HG03354 (cell line): ENCODE results near the gene GTF3C6.
A peak's percentile ranks its signal among the peaks of the same experiment; 100 is the strongest.
"Not testable (repeated sequence)": the region's sequence is repeated elsewhere in the genome, so short reads cannot be mapped to it uniquely, and the experiment has no call there.

ENCODE experiments used
- ATAC-seq: cut with Tn5 transposase; IDR thresholded peaks from one replicate; pipeline ENCODE4 v1.9.1; 2021; ENCODE audit warnings: mild to moderate bottlenecking; ENCODE audit not compliant: unreplicated experiment, poor library complexity, severe bottlenecking

Gene GTF3C6, protein sequence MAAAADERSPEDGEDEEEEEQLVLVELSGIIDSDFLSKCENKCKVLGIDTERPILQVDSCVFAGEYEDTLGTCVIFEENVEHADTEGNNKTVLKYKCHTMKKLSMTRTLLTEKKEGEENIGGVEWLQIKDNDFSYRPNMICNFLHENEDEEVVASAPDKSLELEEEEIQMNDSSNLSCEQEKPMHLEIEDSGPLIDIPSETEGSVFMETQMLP

DNA sequence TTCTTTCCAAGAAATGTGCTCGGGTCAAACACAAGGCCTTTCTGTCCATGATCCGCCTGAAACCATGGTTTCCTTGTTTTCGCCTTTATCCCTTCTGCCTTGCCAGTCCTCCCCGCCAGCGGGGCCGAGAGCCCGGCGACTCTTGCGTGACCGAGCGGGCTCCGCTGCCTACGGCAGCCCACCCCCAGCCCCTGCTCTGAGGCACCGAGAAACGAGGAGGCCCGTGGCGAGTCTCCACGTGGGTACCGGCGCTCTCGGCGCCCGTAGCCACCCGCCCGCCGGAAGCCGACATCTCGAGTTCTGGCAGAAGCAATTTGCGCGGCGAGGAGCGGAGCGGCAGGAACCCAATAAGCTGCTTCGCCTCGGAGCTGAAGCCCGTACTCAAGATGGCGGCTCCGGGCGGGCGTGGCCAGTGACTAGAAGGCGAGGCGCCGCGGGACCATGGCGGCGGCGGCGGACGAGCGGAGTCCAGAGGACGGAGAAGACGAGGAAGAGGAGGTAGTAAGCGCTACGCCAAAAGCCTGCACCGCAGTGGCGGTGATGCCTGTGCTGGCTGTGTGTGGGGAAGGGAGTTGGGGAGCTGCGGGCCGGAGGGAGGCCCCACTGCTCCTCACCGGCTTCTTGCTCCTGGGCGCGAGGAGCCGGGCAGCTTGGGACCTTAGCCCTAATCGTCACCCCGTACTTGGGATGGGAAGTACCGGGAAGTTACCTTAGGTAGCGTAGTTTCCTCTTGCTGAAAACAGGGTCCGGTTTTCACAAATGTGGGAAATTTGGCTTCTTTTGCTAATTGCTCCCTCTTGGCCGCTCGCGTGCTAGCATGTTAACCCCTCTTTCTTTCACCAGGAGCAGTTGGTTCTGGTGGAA, at the start of gene GTF3C6:
GTF3C6 (plus strand) TSS at position 378 of the 864 bp plus-strand sequence; CDS start at position 442, 64 bp downstream.
- ATAC-seq, result peak; percentile 99

DNA sequence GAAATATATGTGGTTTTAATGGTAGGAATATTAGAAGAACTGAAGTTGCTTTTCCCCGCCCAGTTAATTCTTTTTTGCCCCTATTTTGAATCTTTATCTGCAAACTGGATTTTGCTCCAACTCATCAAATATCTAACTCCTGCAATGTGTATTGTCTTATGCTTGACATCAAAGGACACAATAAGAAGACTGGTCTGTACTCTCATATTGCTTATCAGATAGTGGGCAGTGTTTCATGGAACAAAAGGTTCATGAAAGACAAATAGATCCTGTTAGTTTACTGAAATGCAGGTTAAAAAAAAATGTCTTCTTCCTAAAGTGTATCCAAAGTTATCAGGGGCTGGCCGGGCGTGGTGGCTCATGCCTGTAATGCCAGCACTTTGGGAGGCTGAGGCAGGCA, 27.7 kb upstream of the GTF3C6 start:
- ATAC-seq, result no peak

DNA sequence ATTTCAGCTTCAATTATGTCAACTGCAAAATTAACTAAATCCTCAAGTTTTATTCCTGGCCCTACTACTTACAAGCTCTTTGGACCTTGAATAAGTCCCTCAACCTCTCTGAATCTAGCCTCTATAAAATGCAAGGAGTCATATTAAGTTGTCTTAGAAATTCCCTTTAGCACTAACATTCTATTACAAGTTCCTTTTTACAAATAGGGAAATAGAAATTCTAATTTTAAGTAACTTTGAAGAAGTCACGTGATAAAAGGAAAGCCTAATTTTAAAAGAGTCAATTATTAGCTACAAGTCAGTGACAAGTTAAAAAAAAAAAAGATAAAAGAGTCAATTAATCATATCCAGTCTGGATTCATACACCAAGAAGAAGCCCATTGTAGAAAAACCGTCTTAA, 24.6 kb upstream of the GTF3C6 start:
- no peak for ATAC-seq

DNA sequence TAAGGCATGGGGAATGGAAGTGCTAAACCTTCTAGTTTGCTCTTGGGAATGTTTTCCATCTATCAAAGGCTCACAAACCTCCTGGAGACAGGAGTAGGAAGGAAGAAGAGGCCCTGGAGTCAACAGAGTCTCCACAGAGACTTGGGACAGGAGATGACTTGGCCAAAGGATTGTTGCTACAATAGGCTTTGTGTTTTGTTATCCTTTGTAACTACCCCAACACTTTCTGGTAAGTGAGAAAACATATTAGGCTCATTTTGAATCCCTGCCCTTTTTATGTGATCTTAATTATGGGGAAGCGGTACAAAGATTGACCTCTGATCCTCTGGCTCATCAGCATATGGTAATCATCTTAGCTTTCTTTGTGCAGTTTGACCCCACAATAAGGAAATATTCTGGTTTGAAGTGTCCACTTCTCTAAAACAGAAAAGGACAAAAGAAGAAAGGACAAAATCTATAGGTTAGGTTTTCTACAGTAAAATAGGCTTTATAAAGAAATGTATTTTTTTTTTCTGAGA, 24.1 kb upstream of the GTF3C6 start:
- ATAC-seq, result no peak

DNA sequence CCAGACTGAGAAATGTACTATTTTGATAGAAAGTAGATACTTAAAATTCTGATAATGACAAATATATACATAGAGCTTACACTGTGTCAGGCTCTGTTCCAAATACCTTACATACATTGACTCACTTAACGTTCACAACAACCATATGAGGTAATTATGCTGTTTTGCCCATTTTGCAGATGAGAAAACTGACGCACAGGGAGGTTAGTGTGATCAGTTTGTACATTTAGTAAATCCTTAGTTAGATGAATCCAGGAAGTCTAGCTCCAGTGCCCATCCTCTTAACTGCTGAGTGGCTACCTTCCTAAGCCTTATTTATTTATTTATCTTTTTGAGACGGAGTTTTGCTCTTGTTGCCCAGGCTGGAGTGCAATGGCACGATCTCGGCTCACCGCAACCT, 23.3 kb upstream of the GTF3C6 start:
- no peak for ATAC-seq

DNA sequence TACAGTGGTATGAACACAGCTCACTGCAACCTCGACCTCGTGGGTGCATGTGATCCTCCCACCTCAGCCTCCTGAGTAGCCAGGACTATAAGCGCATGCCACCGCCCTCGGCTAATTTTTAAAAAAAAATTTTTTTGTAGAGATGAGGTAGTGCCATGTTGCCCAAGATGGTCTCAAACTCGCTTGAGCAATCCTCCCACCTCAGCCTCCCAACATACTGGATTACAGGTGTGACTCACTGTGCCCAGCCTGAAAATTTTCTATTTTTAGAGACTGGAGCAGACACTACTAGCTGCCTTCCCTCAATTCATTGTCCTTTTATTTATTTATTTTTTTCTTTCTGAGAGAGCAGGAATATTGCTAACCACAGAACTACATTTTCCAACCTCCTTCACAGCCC, 20.3 kb upstream of the GTF3C6 start:
- no peak for ATAC-seq

DNA sequence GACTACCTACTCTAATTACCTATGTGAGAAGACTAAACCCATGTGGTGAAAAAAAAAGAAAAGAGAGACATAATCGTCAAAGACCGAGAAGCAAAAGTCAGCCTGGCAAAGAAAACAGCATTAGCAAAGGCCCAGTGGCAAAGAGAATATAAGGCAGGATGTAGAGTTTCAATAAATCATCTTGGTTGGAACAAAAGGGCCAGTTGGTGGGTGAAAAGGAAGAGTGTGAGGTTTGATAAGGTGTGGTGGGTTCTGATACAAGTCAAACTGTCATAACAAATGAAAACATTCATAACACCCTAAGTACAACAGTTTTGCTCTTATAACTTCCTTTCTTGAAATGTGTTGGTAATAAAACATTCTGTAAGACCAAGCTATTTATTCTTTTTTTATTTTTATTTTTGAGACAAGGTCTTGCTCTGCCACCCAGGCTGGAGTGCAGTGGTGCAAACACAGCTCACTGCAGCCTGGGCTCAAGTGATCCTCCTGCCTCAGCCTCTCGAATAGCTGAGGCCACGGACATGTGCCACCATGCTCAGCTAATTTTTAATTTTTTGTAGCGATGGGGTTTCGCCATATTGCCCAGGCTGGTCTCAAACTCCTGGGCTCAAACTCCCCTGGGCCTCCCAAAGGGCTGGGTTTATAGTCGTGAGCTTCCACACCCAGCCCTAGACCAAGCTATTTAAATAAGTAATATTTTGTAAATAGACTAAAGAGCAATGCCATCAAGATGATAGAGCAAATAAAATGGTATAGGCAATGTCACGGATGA, 18.9 kb upstream of the GTF3C6 start:
- no peak for ATAC-seq

DNA sequence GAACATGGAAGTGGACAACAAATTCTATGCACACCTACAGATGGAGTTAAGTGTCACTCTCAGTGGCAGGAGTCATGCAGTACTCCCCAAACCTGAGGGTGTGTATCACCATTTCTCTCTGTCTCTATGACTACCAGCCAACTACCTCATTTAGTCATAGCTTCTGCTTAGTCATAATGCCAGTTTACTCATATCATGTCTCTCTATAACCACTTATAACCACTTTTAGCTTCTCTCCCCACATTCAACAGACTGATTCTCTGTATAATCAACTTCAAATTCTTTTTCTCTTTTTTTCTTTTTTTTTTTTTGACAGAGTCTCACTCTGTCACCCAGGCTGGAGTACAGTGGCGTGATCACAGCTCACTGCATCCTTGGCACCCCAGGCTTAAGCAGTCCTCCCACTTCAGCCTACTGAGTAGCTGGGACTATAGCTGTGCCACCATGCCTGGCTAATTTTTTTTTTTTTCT, 13.8 kb upstream of the GTF3C6 start:
- ATAC-seq, result peak; percentile 99

DNA sequence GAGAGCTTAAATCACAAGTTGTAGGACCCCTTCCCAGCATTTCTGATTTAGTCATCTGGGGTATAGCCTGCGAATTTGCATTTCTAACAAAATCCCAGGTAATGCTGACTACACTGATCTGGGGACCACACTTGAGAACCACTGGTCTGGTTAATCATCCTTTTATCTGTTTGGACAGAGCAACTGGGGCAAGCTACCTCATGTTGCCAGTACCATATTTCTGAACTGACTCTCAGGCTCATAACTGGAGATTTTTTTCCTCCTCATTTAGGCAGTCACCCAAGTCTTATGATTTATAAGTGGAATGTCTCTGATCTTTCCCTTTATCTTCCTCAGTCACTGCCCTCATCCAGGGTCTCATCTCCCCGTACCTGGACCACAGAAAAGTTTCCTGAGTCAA, 12.0 kb upstream of the GTF3C6 start:
- ATAC-seq, result no peak

DNA sequence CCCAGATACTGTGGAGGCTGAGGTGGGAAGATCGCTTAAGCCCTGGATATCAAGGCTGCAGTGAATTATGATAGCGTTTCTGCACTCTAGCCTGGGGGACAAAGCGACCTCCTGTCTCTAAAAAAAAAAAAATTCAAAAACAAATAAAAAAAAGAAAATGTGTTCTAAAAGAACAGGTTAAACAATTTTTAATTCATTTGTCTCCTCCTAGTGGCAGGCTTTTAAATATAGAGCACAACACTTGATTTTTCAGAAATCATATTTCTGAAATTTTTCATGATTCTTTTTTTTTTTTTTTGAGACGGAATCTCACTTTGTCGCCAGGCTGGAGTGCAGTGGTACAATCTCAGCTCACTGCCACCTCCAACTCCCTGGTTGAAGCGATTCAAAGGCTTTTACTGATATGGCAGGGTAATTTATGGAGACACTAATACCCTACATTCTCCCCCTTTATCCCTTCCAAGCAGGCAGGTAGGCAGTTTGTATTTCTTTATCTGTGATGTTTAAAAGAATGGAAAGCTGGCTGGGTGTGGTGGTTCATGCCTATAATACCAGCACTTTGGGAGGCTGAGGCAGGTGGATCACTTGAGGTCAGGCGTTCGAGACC, 8.7 kb upstream of the GTF3C6 start:
- ATAC-seq, result no peak

DNA sequence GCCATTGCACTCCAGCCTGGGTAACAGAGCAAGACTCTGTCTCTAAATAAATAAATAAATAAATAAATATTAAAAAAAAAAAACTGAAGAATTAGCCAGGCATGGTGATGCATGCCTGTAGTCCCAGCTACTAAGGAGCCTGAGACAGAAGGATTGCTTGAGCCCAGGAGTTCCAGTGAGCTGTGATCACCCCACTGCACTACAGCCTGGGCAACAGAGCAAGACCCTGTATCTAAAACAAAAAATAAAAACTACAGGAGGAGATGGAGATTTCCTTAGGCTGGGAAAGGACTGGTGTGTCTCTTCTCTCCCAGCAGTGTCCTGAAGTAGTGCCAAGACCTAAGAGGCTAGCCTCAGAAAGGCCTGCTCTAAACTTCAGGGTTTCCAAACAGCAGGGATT, 8.1 kb upstream of the GTF3C6 start:
- no peak for ATAC-seq

DNA sequence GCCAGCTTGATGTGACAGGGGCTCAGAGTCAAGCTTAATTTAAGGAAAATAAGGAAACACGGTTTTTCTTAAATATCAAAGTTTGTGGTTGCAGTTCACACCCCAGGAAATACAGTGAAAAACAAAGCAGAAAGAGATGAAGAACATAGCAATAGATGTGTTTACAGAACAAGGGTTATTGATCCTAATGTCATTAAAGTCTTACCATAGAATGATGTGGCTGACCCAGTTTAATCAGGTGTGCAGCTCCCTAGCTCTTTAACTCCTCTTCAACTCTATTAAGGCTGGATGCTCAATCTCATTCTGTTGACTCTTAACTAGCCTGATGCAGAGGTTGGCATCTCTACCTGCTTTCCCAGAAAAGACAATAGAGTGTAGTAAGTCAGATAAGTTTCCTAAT, 7.5 kb upstream of the GTF3C6 start:
- ATAC-seq, result no peak

DNA sequence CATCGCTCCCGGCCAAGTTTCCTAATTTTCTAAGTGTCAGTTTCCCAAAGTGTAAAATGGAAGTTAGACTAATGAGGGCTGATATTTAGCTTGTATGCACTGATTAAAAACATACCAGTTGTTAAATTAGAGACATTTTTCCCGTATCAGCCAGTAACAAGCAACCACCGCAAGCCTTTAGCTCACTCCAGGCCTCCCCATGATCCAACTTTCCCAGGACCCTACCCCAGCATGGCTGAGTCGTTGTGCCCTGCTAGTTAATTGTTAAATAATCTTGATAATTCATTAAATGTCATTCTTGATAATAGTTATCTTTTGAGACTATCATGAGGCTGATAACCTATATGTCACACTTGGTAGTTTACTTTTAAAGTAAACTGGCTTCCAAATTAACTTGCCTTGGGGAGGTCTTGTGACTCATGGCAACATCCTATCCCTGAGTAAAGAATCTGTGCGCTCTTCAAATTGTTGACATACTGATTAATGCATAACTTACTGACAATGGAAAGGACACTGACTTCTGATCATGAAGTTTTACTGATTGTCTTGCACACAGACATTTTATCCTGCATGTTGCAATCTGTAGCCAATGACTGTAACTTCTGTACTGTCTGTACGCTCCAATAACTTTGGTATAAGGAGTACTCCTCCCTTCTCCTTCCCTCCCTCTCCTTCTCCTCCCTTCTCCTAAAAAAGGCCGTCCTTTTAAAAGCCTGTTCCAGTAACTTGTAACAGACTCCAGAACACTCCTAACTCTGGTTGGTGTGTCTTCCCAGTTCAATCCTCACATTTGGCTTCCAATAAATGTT, 6.3 kb upstream of the GTF3C6 start:
- no peak for ATAC-seq

DNA sequence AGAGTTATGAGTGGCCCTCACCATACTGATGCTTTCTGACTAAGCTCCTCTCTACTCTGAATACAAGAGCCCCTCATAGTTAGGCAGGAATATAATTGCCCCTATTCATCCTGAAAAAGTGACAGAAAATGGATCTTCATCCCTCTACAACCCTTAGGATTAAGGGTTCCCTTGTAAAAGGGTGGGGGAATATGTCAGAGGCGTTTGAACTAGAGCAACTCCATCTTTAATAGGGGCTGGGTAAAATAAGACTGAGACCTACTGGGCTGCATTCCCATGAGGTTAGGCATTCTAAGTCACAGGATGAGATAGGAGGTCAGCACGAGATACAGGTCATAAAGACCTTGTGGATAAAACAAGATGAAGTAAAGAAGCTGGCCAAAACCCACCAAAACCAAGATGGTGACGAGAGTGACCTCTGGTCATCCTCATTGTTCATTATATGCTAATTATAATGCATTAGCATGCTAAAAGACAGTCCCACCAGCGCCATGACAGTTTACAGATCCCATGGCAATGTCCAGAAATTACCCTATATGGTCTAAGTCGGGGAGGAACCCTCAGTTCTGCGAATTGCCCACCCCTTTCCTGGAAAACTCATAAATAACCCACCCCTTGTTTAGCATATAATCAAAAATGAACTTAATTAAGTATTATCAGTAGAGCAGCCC, 4.7 kb upstream of the GTF3C6 start:
- no peak for ATAC-seq

DNA sequence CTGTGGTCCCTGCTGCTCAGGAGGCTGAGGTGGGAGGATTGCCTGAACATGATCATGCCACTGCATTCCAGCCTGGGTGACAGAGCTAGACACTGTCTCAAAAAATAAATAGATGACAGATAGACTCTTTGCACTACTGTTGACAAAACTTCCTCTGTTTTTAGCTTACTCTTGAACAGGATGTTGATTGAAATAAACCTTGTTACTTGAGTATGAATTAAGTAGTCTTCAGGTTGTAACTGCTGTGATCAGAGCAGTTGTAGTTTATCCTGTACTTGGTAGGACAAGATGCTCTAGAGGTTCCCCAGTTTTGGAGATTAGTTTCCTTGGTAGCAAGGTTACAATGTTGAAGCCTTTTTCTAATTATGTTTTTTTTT, 1.5 kb downstream of the GTF3C6 start:
- ATAC-seq, result no peak

DNA sequence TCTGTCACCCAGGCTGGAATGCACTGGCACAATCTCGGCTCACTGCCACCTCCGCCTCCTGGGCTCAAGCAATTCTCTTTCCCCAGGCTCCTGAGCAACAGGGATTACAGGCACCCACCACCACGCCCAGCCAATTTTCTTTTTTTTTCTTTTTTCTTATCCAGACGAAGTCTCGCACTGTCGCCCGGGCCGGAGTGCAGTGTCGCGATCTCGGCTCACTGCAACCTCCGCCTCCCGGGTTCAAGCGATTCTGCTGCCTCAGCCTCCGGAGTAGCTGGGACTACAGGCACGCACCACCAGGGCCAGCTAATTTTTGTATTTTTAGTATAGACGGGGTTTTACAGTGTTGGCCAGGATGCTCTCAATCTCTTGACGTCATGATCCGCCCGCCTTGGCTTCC, 4.1 kb downstream of the GTF3C6 start:
- not testable (repeated sequence) for ATAC-seq

DNA sequence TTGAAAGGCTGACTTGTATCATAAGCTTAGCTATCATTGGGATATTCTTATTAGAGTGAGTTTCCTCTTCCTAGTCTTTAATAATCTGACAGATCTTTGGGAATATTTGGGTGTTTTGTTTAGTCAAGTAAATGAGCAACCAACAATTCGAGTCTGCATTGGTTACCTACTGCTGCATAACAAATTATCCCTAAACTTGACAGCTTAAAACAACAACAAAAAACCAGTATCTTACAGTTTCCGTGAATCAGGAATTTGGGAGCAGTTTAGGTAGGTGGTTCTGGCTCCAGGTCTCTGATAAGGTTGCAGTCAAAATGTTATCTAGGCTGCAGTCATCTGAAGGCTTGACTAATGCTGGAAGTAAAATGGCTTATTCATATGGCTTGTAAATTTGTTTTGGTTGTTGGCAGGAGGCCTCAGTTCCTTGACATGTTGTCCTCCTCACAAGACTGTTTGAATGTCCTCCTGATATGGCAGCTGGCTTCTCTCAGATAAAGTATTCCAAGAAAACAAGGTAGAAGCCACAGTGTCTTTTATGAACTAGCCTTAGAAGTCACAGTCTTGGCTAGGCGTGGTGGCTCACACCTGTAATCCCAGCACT, 7.2 kb downstream of the GTF3C6 start:
- no peak for ATAC-seq

DNA sequence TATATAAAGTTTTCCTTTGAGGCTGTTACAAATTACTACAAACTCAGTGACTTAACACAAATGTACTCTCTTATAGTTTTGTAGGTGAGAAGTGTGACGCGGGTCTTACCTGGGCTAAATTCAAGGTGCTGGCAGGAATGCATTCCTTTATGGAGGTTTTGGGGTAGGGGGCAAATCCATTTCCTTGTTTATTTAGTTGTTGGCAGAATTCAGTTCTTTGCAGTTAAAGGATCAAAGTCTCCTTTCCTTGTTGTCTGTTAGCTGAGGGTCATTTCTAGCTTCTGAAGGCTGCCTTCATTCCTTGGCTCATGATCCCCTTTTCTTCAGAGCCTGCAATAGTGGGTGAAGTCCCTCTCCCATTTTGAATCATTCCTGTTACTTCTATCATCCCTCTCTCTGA, 10.2 kb downstream of the GTF3C6 start:
- ATAC-seq, result not testable (repeated sequence)
